NCI-H146 treated with DMSO at 0.1 percent for 48 hours (cell line): ENCODE results near the gene RAPGEF5.

Experiments
- DNase-seq: peaks from one replicate; lab custom pipeline; 2025; ENCODE audit not compliant: unreplicated experiment; lab: John Stamatoyannopoulos, UW

The RAPGEF5 gene, protein sequence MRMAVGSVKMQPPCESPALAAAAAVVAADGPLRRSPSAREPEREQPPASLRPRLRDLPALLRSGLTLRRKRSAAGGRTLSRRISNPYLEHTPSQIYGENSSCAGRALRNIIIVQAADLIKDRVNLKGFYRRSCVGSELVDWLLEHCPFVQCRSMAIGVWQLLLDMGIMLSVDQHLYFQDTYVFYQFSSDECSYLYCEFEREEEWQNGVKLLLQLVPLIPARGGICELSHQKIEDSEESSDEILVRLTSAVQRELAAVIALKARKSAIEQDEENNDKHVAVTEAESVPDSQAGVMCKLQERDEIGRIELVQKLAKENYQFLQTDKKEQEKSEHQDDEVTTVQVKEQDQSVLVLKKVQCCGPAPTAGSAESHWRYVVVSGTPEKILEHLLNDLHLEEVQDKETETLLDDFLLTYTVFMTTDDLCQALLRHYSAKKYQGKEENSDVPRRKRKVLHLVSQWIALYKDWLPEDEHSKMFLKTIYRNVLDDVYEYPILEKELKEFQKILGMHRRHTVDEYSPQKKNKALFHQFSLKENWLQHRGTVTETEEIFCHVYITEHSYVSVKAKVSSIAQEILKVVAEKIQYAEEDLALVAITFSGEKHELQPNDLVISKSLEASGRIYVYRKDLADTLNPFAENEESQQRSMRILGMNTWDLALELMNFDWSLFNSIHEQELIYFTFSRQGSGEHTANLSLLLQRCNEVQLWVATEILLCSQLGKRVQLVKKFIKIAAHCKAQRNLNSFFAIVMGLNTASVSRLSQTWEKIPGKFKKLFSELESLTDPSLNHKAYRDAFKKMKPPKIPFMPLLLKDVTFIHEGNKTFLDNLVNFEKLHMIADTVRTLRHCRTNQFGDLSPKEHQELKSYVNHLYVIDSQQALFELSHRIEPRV

GRCh38 chr7:22356701-22357310 is at the start of gene RAPGEF5:
TSS of gene RAPGEF5 (minus strand) at chr7:22357154. CDS start at chr7:22357060, 94 bp downstream.
- peak; percentile 50 for DNase-seq

DNA sequence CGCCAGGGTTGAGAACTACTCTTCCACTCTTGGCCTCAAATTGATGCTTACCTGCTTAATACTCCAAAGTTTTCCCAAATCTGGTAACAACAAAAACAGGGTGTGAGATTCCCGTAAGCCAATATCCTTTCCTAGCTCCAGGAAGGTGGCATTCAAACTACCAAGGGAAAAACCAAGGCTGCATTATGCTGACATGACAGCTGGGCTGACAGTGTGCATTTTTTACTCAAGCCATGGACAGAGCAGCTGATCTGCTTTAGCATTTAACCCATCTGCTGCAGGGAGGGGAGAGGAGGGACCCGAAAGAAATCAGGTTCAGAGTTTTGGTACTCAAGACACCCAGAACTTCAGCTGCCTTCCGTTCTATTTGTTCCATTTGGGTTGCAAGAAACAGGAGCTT is 49.8 kb upstream of the RAPGEF5 start:
- DNase-seq = no peak

GRCh38 chr7:22404421-22405023 is 47.6 kb upstream of the RAPGEF5 start:
- DNase-seq = no peak

- DNase-seq = no peak
These were observed 46.4 kb upstream of the RAPGEF5 start for GRCh38 chr7:22403344-22403743.

- DNase-seq = no peak
These were observed 45.3 kb upstream of the RAPGEF5 start for GRCh38 chr7:22402250-22402649.

DNA sequence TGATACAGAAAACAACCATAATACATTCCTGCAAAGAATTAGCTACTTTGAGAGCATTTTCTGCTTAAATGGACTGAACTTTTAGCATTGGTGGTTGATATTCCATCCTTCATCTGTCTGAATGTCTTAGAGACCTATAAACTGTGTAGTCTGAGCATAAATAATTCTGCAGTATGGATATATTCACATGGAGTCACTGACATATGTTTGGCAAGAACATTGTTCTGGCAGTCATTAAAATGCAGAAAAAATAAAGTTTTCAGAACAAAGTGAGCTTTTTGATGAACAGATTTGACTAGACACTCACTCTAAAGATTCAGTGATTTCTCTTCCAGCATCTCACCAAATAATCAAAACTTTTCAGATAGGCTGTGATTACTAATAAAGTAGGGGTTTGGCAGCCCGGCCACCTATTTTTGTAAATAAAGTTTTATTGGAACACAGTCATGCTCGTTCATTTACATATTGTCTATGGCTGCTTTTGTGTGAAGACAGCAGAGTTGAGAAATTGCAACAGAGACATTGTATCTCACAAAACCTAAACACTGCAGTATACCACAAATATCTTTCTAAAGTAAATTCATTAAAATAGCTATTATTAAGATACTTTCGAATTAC is 44.1 kb upstream of the RAPGEF5 start:
- DNase-seq = no peak

GRCh38 chr7:22400150-22400814 is 43.3 kb upstream of the RAPGEF5 start:
- DNase-seq = no peak

- DNase-seq = no peak
These were observed 42.6 kb upstream of the RAPGEF5 start for GRCh38 chr7:22399546-22399945.

- DNase-seq = no peak
These were observed 42.1 kb upstream of the RAPGEF5 start for GRCh38 chr7:22399091-22399490.

GRCh38 chr7:22397981-22398380 is 41.0 kb upstream of the RAPGEF5 start:
- no peak for DNase-seq

- no peak for DNase-seq
These were observed 38.3 kb upstream of the RAPGEF5 start for GRCh38 chr7:22395222-22395621.

GRCh38 chr7:22394739-22395138 is 37.8 kb upstream of the RAPGEF5 start:
- DNase-seq = no peak

DNA sequence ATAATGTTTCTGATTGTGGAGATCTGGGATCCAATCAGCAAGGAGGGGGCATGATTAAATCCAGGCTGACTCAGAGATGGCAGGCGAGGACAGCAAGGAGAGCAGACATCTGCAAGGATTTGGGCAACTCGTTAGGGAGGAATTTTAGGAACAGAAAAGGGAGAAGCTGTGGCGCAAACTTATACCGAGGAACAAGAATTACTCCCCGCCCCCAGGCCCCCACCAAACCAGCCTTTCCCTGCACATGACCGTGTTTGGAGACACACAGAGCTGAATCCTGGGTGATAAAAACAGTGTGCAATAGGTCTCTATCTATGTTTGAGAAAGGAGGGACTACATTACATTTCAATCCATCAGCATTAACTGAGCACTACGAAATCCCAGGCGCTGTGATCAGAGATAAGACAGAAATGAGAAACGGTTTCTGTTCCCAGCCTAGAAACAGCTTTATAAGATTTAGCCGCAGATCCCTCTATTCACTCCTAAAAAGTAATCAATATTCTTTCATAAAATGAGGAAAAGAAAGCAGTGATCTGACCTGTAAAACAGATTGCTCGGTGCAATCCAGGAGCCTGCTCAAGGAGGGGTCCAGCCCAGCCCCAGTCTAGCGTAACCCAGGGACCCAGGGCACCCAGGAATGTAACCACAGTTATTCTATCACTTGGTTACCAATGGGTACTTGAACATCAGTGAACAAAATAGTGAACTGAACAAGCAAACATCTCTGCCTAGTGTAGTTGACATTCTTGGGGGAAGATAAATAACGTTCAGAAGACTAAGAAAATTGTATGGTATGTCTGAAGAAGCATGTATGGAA is 37.2 kb upstream of the RAPGEF5 start:
- no peak for DNase-seq

DNA sequence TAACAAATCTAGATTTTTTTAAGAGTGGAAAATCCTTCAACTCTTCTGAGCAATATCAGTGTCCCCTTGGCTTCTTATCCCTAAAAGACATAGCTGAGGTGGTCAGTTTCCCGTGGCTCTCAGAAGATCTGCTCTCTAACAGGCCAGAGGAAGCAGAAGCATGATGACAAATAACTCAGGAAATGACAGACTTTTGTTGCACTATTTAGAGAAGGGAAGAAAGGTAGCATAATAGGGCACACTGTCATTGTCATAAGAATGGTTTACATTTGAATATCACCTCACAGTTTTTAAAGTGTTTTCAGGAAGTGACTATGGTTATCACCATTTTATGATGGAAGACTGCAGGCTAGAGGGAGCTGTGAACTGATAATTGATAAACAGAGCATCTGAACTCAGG is 33.6 kb upstream of the RAPGEF5 start:
- no peak for DNase-seq

GRCh38 chr7:22389892-22390291 is 32.9 kb upstream of the RAPGEF5 start:
- no peak for DNase-seq

GRCh38 chr7:22387583-22387982 is 30.6 kb upstream of the RAPGEF5 start:
- no peak for DNase-seq

DNA sequence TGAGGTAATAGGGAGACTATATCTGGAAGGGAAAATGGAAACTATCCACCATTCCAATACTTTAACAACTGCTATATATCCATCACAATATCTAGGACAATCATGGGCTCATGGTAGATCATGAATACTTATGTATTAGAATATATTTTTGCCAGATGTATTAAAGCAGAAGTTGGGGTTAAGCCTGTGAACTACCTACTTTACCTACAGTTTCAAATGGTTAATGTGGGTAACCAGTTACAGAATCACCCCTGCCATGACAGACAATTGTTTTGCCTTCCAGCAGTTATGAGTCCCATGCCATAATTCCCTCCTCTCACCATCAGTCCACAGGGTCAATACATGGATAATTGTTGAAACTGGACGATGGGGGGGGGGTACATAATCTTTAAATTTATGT is 29.9 kb upstream of the RAPGEF5 start:
- DNase-seq = no peak

DNA sequence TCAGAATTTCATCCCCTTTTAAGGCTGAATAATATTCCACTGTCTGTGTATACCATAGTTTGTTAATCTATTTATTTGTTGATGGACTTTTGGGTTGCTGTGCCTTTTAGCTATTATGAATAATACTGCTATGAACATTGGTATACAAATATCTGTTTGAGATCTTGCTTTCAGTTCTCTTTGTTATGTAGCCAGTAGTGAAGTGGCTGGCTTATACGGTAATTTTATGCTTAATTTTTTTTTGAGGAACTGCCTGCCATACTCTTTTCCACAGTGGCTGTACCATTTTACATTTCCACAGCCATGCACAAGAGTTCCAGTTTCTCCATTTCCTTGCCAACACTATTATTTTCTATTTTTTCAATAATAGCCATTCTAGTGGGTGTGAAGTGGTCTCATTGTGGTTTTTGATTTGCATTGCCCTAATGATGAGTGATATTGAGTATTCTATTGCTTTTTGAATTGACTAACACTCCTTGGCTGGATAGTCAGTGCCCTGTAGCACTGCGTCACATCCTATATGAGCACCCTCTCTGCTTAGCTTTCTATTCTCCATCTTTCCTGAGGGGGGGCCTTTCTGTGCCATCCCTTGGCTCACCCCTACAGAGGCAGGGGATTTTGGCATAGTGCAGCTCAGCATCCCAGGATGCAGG is 29.4 kb upstream of the RAPGEF5 start:
- DNase-seq = no peak

GRCh38 chr7:22385326-22385725 is 28.4 kb upstream of the RAPGEF5 start:
- DNase-seq = no peak
